ENCODE results near the gene ACOXL.

DNA sequence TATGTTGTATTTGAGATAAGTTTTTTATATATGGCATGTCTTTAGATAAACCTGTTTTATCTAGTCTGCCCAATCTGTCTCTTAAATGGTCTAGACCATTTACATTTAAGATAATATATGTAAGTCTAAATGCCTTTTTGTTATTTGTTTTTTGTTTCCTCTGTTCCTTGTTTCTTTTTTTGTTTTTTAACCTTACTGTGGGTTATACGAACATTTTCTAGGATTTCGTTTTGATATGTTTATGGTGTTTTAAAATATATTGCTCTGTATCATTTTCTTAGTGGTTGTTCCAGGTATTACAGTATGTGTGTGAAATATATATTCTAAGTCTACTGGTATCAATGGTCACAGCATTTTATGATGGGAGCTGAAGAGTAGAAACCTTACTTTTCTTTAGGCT, 401.7 kb downstream of the ACOXL start:
- TF ChIP-seq, protein P1, sequence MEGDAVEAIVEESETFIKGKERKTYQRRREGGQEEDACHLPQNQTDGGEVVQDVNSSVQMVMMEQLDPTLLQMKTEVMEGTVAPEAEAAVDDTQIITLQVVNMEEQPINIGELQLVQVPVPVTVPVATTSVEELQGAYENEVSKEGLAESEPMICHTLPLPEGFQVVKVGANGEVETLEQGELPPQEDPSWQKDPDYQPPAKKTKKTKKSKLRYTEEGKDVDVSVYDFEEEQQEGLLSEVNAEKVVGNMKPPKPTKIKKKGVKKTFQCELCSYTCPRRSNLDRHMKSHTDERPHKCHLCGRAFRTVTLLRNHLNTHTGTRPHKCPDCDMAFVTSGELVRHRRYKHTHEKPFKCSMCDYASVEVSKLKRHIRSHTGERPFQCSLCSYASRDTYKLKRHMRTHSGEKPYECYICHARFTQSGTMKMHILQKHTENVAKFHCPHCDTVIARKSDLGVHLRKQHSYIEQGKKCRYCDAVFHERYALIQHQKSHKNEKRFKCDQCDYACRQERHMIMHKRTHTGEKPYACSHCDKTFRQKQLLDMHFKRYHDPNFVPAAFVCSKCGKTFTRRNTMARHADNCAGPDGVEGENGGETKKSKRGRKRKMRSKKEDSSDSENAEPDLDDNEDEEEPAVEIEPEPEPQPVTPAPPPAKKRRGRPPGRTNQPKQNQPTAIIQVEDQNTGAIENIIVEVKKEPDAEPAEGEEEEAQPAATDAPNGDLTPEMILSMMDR (IDR thresholded peaks at IDR 0.05): peak in 1 of 4 donors; percentile 13
- no peak for TF ChIP-seq POLR2A (IDR thresholded peaks at IDR 0.05)

All from right lobe of liver (tissue), 4 donors.